Measurements from ENCODE around the gene VSIG10L. TPM values are rescaled to one million over a fixed set of nuclear protein-coding genes. Genes with fewer than 3 reads are reported as not detected.

VSIG10L gene
- total RNA-seq, 1 donor from 2014 or later: 0.07 TPM

Other genes with a start within 250 kb of the VSIG10L start
- gene CTU1, start 233.7 kb downstream of the VSIG10L start, total RNA-seq: 6.6 and 10.2 TPM in 2 replicates
- not detected in 2 replicates for gene SIGLEC9, start 217.2 kb downstream of the VSIG10L start, total RNA-seq
- gene SIGLEC7, start 199.8 kb downstream of the VSIG10L start, total RNA-seq: not detected in 2 replicates
- gene CD33, start 117.1 kb downstream of the VSIG10L start, total RNA-seq: not detected in 2 replicates
- gene SIGLECL1, start 91.1 kb downstream of the VSIG10L start, total RNA-seq: not detected in 2 replicates
- gene IGLON5, start 30.5 kb downstream of the VSIG10L start, total RNA-seq: not detected in 2 replicates
- 65.6 and 66.1 TPM in 2 replicates for gene ETFB, start 24.2 kb upstream of the VSIG10L start, total RNA-seq
- gene CLDND2, start 26.9 kb upstream of the VSIG10L start, total RNA-seq: not detected in 2 replicates
- gene NKG7, start 30.5 kb upstream of the VSIG10L start, total RNA-seq: not detected in 2 replicates
- not detected in 2 replicates for gene LIM2, start 45.8 kb upstream of the VSIG10L start, total RNA-seq
- gene C19orf84, start 48.5 kb upstream of the VSIG10L start, total RNA-seq: not detected in 2 replicates
- gene SIGLEC10, start 75.5 kb upstream of the VSIG10L start, total RNA-seq: not detected in 2 replicates
- gene SIGLEC8, start 116.3 kb upstream of the VSIG10L start, total RNA-seq: not detected in 2 replicates
- gene CEACAM18, start 136.4 kb upstream of the VSIG10L start, total RNA-seq: not detected in 2 replicates
- not detected in 2 replicates for gene SIGLEC12, start 159.7 kb upstream of the VSIG10L start, total RNA-seq
- gene SIGLEC6, start 189.5 kb upstream of the VSIG10L start, total RNA-seq: not detected in 2 replicates
- 3.5 and 7.4 TPM in 2 replicates for gene ZNF175, start 229.1 kb upstream of the VSIG10L start, total RNA-seq

Measured in pulmonary artery endothelial cell (primary cell).